PC-3 (cell line): ENCODE measurements around the gene STOX2. TPM values are rescaled to one million over a fixed set of nuclear protein-coding genes. Genes with fewer than 3 reads are reported as not detected.

Source experiments
- ATAC-seq: fragments of 200-7000 bp; cut with Tn5 transposase; 2 replicates; pipeline ENCODE4 v1.9.1; 2020; ENCODE audit warnings: mild to moderate bottlenecking, moderate library complexity
- BruUV-seq: library from RNA; stranded (reverse); fragments of 400-500 nt; replicated peaks from 2 replicates; lab custom pipeline; 2021; lab: Mats Ljungman, UMichigan
- CTCF ChIA-PET: fragments of 300-600 bp; sonication (Branson Sonifier 250); formaldehyde crosslinking; loops from one replicate; lab custom pipeline; 2022; ENCODE audit warnings: antibody characterized with exemption; lab: Charles Lee
- POLR2A ChIA-PET: fragments of 300-600 bp; sonication (Branson Sonifier 250); formaldehyde crosslinking; loops from one replicate; lab custom pipeline; 2022; ENCODE audit warnings: antibody characterized with exemption; ENCODE audit not compliant: unreplicated experiment; lab: Charles Lee
- DNase-seq: peaks from one replicate; pipeline ENCODE4 v3.0.0-alpha.2; 2015
- H2AFZ ChIP-seq: fragments of 300-600 bp; sonication (generic); 2 replicates; pipeline ENCODE4 v1.6.0; 2016; ENCODE audit warnings: antibody characterized with exemption, low read length
- H3F3A ChIP-seq: fragments of 300-600 bp; sonication (generic); one replicate; pipeline ENCODE4 v1.6.0; 2017; ENCODE audit warnings: antibody characterized with exemption, low read length, control low read depth, mild to moderate bottlenecking; ENCODE audit not compliant: unreplicated experiment
- H3K27ac ChIP-seq: fragments of 300-600 bp; sonication (generic); 2 replicates; pipeline ENCODE4 v1.5.1; 2016; ENCODE audit warnings: mild to moderate bottlenecking, low read length
- H3K27me3 ChIP-seq: fragments of 300-600 bp; sonication (generic); 2 replicates; pipeline ENCODE4 v1.6.1; 2016; ENCODE audit warnings: low read length, mixed read lengths
- H3K36me3 ChIP-seq: fragments of 300-600 bp; sonication (generic); 2 replicates; pipeline ENCODE4 v1.6.1; 2016; ENCODE audit warnings: low read depth, mixed run types, low read length, mixed read lengths
- H3K4me1 ChIP-seq: fragments of 300-600 bp; sonication (generic); 2 replicates; pipeline ENCODE4 v1.5.1; 2016; ENCODE audit warnings: low read length; ENCODE audit not compliant: insufficient read depth
- H3K4me2 ChIP-seq: fragments of 300-600 bp; sonication (generic); 2 replicates; pipeline ENCODE4 v1.6.0; 2016; ENCODE audit warnings: low read length
- H3K4me3 ChIP-seq: fragments of 300-600 bp; sonication (generic); 2 replicates; pipeline ENCODE4 v1.5.1; 2016; ENCODE audit warnings: mild to moderate bottlenecking, low read length, mixed read lengths
- H3K79me2 ChIP-seq: fragments of 300-600 bp; sonication (generic); 2 replicates; pipeline ENCODE4 v1.6.1; 2017; ENCODE audit warnings: low read length, mixed read lengths
- H3K9ac ChIP-seq: fragments of 300-600 bp; sonication (generic); 2 replicates; pipeline ENCODE4 v1.6.0; 2016; ENCODE audit warnings: mild to moderate bottlenecking, low read length
- H3K9me2 ChIP-seq: fragments of 300-600 bp; sonication (generic); replicated peaks from 2 replicates; pipeline ENCODE4 v1.6.1; 2016; ENCODE audit warnings: mixed run types, low read length, mixed read lengths
- H3K9me3 ChIP-seq: fragments of 300-600 bp; sonication (generic); 2 replicates; pipeline ENCODE4 v1.6.1; 2016; ENCODE audit warnings: low read length, mixed read lengths
- H4K20me1 ChIP-seq: fragments of 300-600 bp; sonication (generic); 2 replicates; pipeline ENCODE4 v1.6.1; 2016; ENCODE audit warnings: low read length, mixed read lengths
- CTCF ChIP-seq: fragments of 300-600 bp; sonication (generic); conservative IDR thresholded peaks from 2 replicates; pipeline ENCODE4 v1.5.1; 2017; ENCODE audit warnings: antibody characterized with exemption, low read depth, mild to moderate bottlenecking, low read length
- EZH2 ChIP-seq: fragments of 300-600 bp; sonication (generic); IDR thresholded peaks from one replicate; pipeline ENCODE4 v1.6.1; 2017; ENCODE audit warnings: antibody characterized with exemption, mild to moderate bottlenecking, low read length; ENCODE audit not compliant: unreplicated experiment
- EZH2phosphoT487 ChIP-seq: fragments of 300-600 bp; sonication (generic); IDR thresholded peaks from 2 replicates; pipeline ENCODE4 v1.6.1; 2018; ENCODE audit warnings: mild to moderate bottlenecking, antibody characterized with exemption, low read length, borderline replicate concordance
- intact Hi-C: fragments of 100-400 bp; cut with micrococcal nuclease; formaldehyde crosslinking; loops from 2 replicates; pipeline ENCODE4 v1.9.0; 2023
- total RNA-seq: library from RNA; depleted of rRNA; stranded (reverse); fragments of >200 nt; gene quantifications from 2 replicates; pipeline ENCODE4 v1.2.3, GENCODE V29; 2014

STOX2 gene
- total RNA-seq, 1 experiment from 2014 or later: 3.6 TPM

GRCh38 chr4:183966371-183966770 is 61.3 kb downstream of the STOX2 start:
- no peaks in the 10 kb centered on the region for H3K9me3 ChIP-seq
- intact Hi-C loops: no loop called here
- no peak overlapping the region for H2AFZ ChIP-seq
- BruUV-seq: no TSS peak
- ChIA-PET POLR2A (no interaction called here), CTCF (no interaction called here)
- H3K27ac ChIP-seq: no peak overlapping the region
- no peaks in the 10 kb centered on the region for H4K20me1 ChIP-seq
- no peak overlapping the region for H3K4me2 ChIP-seq
- TF ChIP-seq CTCF (no peak), EZH2 (no peak), EZH2phosphoT487 (no peak)
- no peak for ATAC-seq
- H3K4me3 ChIP-seq: no peak overlapping the region
- no peaks in the 10 kb centered on the region for H3K4me1 ChIP-seq
- no peaks in the 10 kb centered on the region for H3K36me3 ChIP-seq
- H3K79me2 ChIP-seq: no peaks in the 10 kb centered on the region
- no peak overlapping the region for H3K9ac ChIP-seq
- no peak for DNase-seq
- H3F3A ChIP-seq: no peaks in the 10 kb centered on the region
- H3K9me2 ChIP-seq: no peaks in the 10 kb centered on the region
- H3K27me3 ChIP-seq: peaks cover 46% of the 10 kb centered on the region

GRCh38 chr4:183967266-183967665 is 62.2 kb downstream of the STOX2 start:
- Histone ChIP-seq H3K36me3 (no peaks in the 10 kb centered on the region), H2AFZ (no peak overlapping the region), H3K27ac (no peak overlapping the region), H3K9ac (no peak overlapping the region), H3K4me2 (no peak overlapping the region), H3K27me3 (peaks cover 42% of the 10 kb centered on the region), H3K4me3 (no peak overlapping the region), H4K20me1 (no peaks in the 10 kb centered on the region), H3F3A (no peaks in the 10 kb centered on the region), H3K9me3 (no peaks in the 10 kb centered on the region), H3K9me2 (no peaks in the 10 kb centered on the region), H3K4me1 (no peaks in the 10 kb centered on the region), H3K79me2 (no peaks in the 10 kb centered on the region)
- DNase-seq: no peak
- POLR2A ChIA-PET: no interaction called here
- ATAC-seq: no peak
- intact Hi-C loops: no loop called here
- CTCF ChIA-PET: no interaction called here
- TF ChIP-seq EZH2 (no peak), EZH2phosphoT487 (no peak), CTCF (no peak)
- no TSS peak for BruUV-seq

- Histone ChIP-seq H3K27ac (no peak overlapping the region), H3K27me3 (peaks cover 35% of the 10 kb centered on the region), H3K79me2 (no peaks in the 10 kb centered on the region), H3K4me3 (no peak overlapping the region), H3F3A (no peaks in the 10 kb centered on the region), H3K4me2 (no peak overlapping the region), H3K9ac (no peak overlapping the region), H3K9me2 (no peaks in the 10 kb centered on the region), H2AFZ (no peak overlapping the region), H4K20me1 (no peaks in the 10 kb centered on the region), H3K4me1 (no peaks in the 10 kb centered on the region), H3K9me3 (no peaks in the 10 kb centered on the region), H3K36me3 (no peaks in the 10 kb centered on the region)
- intact Hi-C loops: no loop called here
- DNase-seq (no peak), ATAC-seq (no peak)
- no TSS peak for BruUV-seq
- CTCF ChIA-PET: no interaction called here
- TF ChIP-seq EZH2: no peak
- no peak for TF ChIP-seq CTCF
- TF ChIP-seq EZH2phosphoT487: no peak
- POLR2A ChIA-PET: no interaction called here
These were observed 63.4 kb downstream of the STOX2 start for GRCh38 chr4:183968502-183968901.
